Muscle layer of duodenum (tissue), 2 donors: ENCODE measurements around the gene CEP68.
A peak's percentile ranks its signal among the peaks of the same experiment; 100 is the strongest.

ENCODE experiments used
- H3K27ac ChIP-seq: one replicate; pipeline ENCODE4 v1.7.0; 2013; ENCODE audit warnings: mild to moderate bottlenecking, low read length
- H3K27me3 ChIP-seq: one replicate; pipeline ENCODE4 v1.7.0; 2013; ENCODE audit warnings: low read depth, mild to moderate bottlenecking, control low read depth, low read length
- H3K36me3 ChIP-seq, 2 donors: one replicate each; pipeline ENCODE4 v1.7.0; 2013; ENCODE audit warnings: low read length in 2 of 2, control low read depth in 1 of 2, mild to moderate bottlenecking in 1 of 2; ENCODE audit not compliant: insufficient read depth in 2 of 2, control insufficient read depth in 1 of 2
- H3K4me1 ChIP-seq, 2 donors: one replicate each; pipeline ENCODE4 v1.7.0; 2013; ENCODE audit warnings: low read length in 2 of 2, mild to moderate bottlenecking in 2 of 2, control low read depth in 1 of 2, moderate library complexity in 1 of 2; ENCODE audit not compliant: insufficient read depth in 2 of 2, control insufficient read depth in 1 of 2
- H3K4me3 ChIP-seq, 2 donors: one replicate each; pipeline ENCODE4 v1.7.0; 2013; ENCODE audit warnings: low read length in 2 of 2, low read depth in 1 of 2, mild to moderate bottlenecking in 1 of 2
- H3K9me3 ChIP-seq, 2 donors: one replicate each; pipeline ENCODE4 v1.7.0; 2013; ENCODE audit warnings: low read length in 2 of 2, control low read depth in 1 of 2, mild to moderate bottlenecking in 1 of 2; ENCODE audit not compliant: control insufficient read depth in 1 of 2
- donor health status: healthy.

CEP68 gene

DNA sequence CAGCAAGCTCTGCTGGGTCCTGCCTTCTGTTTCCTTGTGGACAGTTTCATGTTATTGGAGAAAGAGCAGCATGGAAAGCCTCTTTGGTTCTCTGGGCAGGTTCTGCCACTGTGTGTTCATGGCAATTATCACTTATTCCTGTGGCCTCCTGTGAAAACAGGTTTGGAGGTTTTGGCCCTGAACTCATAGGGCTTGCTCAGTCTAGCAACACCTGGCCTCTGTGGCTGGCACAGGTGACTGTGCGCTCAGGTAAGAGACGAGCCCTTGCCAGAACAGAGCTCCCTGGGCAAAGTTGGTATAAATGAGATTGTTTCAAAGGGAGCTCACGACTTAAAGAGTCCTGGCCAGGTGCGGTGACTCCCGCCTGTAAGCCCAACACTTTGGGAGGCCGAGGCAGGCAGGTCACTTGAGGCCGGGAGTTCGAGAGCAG, 5.7 kb downstream of the CEP68 start:
- Histone ChIP-seq H3K4me3 (no peak overlapping the region), H3K36me3 (no peaks in the 10 kb centered on the region), H3K27me3 (no peaks in the 10 kb centered on the region), H3K27ac (no peak overlapping the region), H3K4me1 (peaks cover 25 to 74% of the 10 kb centered on the region in 2 donors), H3K9me3 (no peaks in the 10 kb centered on the region)

DNA sequence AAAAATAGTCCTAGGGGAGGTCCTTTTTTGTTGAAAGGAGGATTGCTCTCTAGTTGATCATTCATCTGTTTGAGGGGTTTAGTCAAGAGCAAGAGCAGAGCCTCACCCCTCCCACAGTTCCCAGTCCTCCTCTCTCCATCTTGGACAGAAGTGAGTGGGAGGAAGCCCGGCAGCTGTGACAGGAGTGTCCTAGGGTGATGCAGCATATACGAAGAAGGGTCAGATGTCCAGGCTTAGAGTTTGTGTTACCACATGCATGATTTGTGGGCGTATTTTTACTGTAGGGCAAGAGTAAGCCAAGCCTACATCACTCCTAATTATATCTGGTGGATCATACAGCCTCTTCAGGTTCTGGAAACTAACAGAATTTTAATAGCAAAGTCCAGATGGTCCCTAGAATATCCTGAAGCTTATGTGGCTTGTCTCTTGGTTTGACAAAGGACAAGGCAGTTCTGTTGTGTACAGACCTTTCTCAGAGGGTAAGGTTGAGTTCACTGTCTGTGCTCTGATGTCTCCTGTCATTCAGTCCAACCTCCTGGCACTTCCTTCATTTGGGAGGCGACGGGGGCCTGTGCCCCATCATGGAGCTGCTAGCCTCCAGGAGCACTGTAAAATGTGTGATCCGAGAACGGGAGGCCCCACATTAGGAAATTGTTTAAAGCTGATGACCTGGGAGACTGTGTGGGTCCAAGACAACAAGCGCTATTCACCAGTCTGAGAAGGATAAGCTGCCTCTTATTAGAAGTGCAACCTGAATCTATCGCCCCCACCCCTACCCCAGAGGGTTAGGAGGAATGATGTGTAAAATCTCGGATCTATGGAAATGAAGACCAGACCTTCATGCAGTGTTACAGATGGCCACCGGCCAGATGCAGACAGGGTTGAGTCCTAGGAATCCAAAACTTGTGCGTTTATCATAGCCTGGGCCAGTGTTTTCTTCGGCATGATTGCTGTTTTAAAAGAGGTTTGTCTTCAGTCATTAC, 6.9 kb downstream of the CEP68 start:
- Histone ChIP-seq H3K27me3 (no peaks in the 10 kb centered on the region), H3K36me3 (no peaks in the 10 kb centered on the region), H3K4me1 (peaks cover 18 to 65% of the 10 kb centered on the region in 2 donors), H3K27ac (no peak overlapping the region), H3K9me3 (no peaks in the 10 kb centered on the region), H3K4me3 (peak overlapping the region in 1 of 2 donors; percentile 8)

DNA sequence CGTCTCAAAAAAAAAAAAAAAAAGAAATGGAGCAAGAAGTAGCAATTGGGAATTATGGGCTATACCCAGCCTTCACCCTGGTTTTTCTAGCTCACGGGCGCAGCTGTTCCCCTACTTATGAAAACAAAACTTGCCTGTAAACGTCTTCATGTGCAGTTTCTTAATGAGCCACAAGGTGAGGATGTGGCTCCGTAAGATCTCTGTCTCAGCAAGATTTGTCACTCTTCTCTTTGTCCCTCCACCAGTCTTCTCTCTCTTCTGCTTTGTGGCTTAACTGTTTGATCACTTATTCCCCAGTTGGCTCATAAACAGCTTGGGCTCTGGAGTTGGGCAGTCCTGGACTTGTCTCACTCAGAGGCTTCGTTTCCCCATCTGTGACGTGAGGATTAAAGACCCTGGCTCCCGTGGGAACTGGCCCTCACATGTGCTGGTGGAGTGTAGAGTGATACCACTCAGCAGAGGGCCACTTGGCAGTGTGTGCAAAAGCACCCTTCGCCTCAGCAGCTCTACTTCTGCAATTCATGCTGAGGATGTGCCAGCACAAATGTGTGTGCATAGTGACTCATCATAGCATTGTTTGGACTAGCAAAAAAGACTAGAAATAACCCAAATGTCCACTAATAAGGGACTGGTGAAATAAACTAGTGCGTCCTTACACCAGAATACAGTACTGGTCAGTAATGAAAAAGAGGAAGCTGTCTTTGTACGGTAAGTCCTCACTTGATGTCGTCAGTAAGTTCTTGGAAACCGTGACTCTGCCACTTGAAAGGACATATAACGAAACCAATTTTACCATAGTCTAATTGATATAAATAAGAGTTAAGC, 8.7 kb downstream of the CEP68 start:
- H3K4me3 ChIP-seq: no peak overlapping the region
- peaks cover 19 to 60% of the 10 kb centered on the region in 2 donors for H3K4me1 ChIP-seq
- no peaks in the 10 kb centered on the region for H3K9me3 ChIP-seq
- no peaks in the 10 kb centered on the region for H3K36me3 ChIP-seq
- H3K27ac ChIP-seq: peak overlapping the region; percentile 76
- no peaks in the 10 kb centered on the region for H3K27me3 ChIP-seq

DNA sequence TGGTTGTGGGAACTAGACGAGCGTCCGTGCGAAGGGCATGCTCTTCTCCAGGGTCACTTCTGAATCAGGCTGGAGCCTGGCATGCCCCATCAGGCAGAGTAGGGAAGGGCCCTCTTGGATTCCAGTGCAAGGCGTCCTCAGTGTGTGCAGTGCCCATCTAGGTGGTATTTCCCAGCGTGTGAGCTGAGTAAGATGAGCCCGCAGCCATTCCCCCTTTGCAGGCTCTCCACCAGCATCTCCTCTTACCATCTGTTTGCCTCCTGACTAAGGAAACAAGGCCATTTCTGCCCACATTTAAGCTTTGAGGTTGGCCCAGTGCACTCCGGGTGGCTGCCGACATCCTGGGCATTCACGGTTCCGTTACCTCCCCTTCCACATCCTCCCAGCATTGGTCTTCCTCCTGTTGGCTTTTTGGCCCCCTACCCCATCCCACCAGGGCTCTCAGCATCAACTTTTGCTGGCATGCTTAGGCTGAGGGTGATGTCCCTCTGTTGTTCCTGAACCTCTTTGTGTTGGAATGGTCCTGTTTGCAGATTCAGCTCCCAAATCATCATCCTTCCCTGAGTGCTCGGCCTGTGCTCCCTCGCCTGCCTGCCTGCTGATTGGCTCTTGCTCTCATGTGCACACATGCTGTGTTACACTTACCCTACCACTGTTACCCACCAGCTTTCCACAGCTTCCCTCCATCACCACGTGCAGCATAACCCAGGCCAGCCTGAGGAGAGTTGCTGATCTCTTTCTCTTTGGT, 11.8 kb downstream of the CEP68 start:
- Histone ChIP-seq H3K27ac (no peak overlapping the region), H3K36me3 (peaks cover 22 to 26% of the 10 kb centered on the region in 2 donors), H3K4me1 (peaks cover 28 to 49% of the 10 kb centered on the region in 2 donors), H3K27me3 (no peaks in the 10 kb centered on the region), H3K4me3 (no peak overlapping the region), H3K9me3 (no peaks in the 10 kb centered on the region)

DNA sequence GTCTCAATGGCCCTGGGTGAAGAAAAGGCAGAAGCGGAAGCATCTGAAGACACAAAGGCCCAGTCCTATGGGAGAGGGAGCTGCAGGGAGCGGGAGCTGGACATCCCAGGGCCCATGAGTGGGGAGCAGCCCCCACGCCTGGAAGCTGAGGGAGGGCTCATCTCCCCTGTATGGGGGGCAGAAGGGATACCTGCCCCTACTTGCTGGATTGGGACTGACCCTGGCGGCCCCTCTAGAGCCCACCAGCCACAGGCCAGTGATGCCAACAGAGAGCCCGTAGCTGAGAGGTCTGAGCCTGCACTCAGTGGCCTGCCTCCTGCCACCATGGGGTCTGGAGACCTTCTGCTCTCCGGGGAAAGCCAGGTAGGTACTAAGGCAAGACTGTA, 13.2 kb downstream of the CEP68 start:
- Histone ChIP-seq H3K9me3 (no peaks in the 10 kb centered on the region), H3K27ac (peak overlapping the region; percentile 85), H3K36me3 (peaks cover 34 to 40% of the 10 kb centered on the region in 2 donors), H3K4me3 (no peak overlapping the region), H3K27me3 (no peaks in the 10 kb centered on the region), H3K4me1 (peaks cover 28 to 42% of the 10 kb centered on the region in 2 donors)

DNA sequence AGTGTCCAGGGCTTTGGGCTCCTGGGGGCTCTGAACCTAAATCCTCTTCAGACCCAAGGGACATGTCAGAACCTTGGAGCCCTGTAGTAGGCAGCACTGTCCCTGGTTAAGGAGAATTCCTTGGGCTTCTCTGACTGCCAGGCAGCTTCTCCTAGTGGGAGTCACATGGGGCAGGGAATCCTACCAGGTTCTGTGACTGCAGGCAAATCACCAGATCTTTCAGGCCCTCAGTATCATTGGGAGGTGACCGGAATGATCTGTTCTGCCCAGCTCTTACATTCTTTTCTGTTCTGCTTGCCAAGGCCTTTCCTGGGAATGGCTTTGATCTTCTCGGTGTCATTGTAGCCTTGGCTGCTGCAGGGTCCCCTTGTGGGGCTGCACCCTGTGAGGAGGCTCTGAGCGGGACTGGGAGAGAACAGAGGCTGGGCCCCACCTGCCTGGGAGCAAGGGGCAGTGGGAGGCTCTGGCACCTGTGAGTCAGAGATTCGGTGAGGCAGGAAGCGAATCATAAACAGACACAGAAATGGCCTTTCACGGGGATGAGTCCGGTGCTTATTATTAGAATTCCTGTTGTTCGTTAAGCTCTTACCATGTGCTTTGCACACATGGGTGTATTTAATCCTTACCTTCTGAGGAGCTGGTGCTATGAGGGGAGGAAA, 14.1 kb downstream of the CEP68 start:
- H3K9me3 ChIP-seq: no peaks in the 10 kb centered on the region
- peak overlapping the region; percentile 85 for H3K27ac ChIP-seq
- peaks cover 19 to 42% of the 10 kb centered on the region in 2 donors for H3K4me1 ChIP-seq
- H3K27me3 ChIP-seq: no peaks in the 10 kb centered on the region
- peaks cover 34 to 40% of the 10 kb centered on the region in 2 donors for H3K36me3 ChIP-seq
- no peak overlapping the region for H3K4me3 ChIP-seq

DNA sequence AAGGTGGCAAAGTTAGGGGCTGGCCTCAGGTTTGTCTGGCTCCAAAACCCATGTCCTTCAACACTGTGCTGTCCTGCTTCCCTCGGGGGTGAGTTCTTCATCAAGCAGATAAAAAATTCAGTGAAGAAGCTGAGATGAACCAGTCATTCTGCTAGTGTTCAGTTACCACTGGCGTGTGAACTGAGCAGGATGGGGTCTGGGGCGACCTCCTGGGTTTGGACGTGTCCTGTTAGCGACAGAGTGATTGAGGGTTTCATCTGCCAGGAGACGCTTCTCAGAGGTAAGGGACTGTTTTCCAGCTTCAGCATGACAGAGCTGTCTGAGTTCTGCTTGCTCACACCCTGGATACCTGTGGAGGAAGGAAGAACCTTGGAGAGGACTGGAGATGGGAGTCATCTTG, 14.6 kb downstream of the CEP68 start:
- H3K27ac ChIP-seq: peak overlapping the region; percentile 85
- no peak overlapping the region for H3K4me3 ChIP-seq
- peaks cover 34 to 40% of the 10 kb centered on the region in 2 donors for H3K36me3 ChIP-seq
- peaks cover 21 to 42% of the 10 kb centered on the region in 2 donors for H3K4me1 ChIP-seq
- H3K27me3 ChIP-seq: no peaks in the 10 kb centered on the region
- no peaks in the 10 kb centered on the region for H3K9me3 ChIP-seq

DNA sequence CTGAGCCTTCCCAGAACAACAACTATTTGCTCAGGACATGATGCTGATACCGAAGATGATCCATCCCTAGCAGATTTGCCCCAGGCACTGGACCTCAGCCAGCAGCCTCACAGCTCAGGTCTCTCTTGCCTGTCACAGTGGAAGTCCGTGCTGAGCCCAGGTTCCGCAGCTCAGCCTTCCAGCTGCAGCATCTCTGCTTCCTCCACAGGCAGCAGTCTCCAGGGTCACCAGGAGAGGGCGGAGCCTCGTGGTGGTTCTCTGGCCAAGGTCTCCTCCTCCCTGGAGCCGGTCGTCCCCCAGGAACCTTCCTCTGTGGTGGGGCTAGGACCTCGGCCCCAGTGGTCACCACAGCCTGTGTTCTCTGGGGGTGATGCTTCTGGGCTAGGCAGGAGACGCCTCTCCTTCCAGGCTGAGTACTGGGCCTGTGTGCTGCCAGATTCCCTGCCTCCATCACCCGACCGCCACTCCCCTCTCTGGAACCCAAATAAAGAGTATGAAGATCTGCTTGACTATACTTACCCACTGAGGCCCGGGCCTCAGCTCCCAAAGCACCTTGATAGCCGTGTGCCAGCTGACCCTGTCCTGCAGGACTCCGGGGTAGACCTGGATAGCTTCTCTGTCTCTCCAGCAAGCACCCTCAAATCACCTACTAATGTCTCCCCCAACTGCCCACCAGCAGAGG, 15.4 kb downstream of the CEP68 start:
- Histone ChIP-seq H3K27ac (peak overlapping the region; percentile 85), H3K4me1 (peaks cover 24 to 47% of the 10 kb centered on the region in 2 donors)

DNA sequence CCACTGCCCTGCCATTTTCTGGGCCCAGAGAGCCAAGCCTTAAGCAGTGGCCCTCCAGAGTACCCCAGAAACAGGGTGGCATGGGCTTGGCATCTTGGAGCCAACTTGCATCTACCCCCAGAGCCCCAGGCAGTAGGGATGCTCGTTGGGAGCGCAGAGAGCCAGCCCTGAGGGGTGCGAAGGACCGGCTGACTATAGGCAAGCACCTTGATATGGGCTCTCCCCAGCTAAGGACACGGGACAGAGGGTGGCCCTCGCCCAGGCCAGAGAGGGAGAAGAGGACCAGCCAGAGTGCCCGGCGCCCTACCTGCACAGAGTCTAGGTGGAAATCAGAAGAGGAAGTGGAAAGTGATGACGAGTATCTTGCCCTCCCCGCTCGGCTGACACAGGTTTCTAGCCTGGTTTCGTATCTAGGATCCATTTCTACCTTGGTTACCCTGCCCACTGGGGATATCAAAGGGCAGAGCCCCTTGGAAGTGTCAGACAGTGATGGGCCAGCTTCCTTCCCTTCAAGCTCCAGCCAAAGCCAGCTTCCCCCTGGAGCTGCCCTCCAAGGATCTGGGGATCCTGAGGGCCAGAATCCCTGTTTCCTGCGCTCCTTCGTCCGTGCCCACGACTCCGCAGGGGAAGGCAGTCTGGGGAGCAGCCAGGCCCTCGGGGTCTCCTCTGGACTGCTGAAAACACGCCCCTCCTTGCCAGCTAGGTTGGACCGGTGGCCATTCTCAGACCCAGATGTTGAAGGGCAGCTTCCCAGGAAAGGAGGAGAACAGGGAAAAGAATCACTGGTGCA, 16.2 kb downstream of the CEP68 start:
- H3K27ac ChIP-seq: no peak overlapping the region
- no peaks in the 10 kb centered on the region for H3K9me3 ChIP-seq
- H3K4me1 ChIP-seq: peaks cover 24 to 48% of the 10 kb centered on the region in 2 donors
- no peak overlapping the region for H3K4me3 ChIP-seq
- peaks cover 36 to 40% of the 10 kb centered on the region in 2 donors for H3K36me3 ChIP-seq
- H3K27me3 ChIP-seq: no peaks in the 10 kb centered on the region

More for the DNA sequence above, 15.4 kb downstream of the CEP68 start:
- H3K4me3 ChIP-seq: no peak overlapping the region
- no peaks in the 10 kb centered on the region for H3K27me3 ChIP-seq
- H3K9me3 ChIP-seq: no peaks in the 10 kb centered on the region
- peaks cover 34 to 40% of the 10 kb centered on the region in 2 donors for H3K36me3 ChIP-seq
